Lower leg skin (tissue), 3 donors: ENCODE measurements around the gene NRXN3.

Experiments
- POLR2A ChIP-seq, 2 donors: fragments of 450-650 bp; IDR thresholded peaks; one replicate each; pipeline ENCODE4 v1.6.1; 2016 to 2017; ENCODE audit warnings: antibody characterized with exemption in 2 of 2, mild to moderate bottlenecking in 1 of 2, moderate library complexity in 1 of 2
- TF ChIP-seq, protein P1 (sequence below), 3 donors: fragments of 450-650 bp; IDR thresholded peaks; one replicate each; pipeline ENCODE4 v1.5.1; 2016; ENCODE audit warnings: antibody characterized with exemption in 3 of 3, mild to moderate bottlenecking in 3 of 3, moderate library complexity in 2 of 3

DNA sequence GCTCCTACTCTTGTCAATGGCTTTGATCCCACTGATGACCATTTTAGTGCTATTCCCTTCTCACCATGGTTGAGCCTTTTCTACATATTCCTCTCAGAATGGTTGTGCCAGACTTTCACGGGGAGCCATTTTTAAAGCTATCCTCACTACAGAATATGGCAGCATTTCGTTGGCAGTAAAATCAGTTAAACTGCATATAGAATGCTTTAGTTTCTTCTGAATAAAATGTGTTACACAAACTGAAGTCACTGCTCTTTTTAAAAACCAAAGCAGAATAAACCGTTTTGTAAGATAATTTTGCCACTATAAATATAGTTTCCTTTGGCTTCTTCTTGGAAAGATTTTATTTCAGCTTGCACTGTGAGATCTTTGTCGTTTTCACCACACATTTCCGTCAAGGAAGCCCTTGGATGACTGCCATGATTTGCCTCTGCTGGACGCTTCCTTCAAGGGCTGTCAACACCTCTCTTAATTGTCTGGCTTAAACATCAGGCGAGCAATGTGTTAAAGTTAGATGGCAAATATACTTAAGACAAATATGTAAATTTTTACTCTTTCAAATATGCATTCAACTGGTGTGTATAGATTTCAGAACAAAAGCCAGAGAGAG lies 1416.9 kb downstream of the NRXN3 start:
- TF ChIP-seq, protein P1, sequence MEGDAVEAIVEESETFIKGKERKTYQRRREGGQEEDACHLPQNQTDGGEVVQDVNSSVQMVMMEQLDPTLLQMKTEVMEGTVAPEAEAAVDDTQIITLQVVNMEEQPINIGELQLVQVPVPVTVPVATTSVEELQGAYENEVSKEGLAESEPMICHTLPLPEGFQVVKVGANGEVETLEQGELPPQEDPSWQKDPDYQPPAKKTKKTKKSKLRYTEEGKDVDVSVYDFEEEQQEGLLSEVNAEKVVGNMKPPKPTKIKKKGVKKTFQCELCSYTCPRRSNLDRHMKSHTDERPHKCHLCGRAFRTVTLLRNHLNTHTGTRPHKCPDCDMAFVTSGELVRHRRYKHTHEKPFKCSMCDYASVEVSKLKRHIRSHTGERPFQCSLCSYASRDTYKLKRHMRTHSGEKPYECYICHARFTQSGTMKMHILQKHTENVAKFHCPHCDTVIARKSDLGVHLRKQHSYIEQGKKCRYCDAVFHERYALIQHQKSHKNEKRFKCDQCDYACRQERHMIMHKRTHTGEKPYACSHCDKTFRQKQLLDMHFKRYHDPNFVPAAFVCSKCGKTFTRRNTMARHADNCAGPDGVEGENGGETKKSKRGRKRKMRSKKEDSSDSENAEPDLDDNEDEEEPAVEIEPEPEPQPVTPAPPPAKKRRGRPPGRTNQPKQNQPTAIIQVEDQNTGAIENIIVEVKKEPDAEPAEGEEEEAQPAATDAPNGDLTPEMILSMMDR (IDR thresholded peaks at IDR 0.05), result no peak
- no peak for TF ChIP-seq POLR2A (IDR thresholded peaks at IDR 0.05)
